ENCODE measurements around the gene BTN3A1. TPM values are rescaled to one million over a fixed set of nuclear protein-coding genes. Genes with fewer than 3 reads are reported as not detected.

Gene BTN3A1
- total RNA-seq = 5.4 and 7.5 TPM in 2 replicates

DNA sequence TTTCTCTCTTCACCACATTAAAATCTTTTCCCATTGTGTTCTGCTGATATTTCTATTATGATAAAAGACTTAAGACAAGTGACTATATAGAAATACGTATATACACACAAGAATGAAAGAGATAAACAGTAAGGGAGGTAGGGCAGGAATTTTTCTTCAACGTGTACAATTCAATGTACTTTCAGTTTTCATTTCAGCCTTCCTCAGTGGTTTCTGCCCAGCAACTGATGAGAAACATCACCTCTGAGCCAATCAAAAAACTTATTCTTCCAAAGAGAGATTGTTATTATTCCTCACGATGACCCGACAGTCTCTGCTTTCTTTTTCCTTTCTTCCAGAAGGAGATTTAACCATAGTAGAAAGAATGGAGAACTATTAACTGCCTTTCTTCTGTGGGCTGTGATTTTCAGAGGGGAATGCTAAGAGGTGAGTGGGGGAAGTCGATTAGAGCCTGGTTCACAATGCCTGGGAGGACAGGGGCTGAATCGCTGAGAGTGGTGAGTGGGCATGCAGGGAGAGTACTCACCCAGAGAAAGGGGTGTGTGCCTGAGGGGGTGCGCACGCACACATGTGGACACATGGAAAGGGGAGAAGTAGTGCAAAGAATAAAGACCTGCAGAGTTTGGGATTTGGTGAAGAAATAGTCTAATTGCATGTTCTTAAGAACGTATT lies at the start of gene BTN3A1:
BTN3A1 (plus strand) TSS at position 289 of the 672 bp plus-strand sequence. CDS start 3,289 bp downstream, outside the sequence.

DNA sequence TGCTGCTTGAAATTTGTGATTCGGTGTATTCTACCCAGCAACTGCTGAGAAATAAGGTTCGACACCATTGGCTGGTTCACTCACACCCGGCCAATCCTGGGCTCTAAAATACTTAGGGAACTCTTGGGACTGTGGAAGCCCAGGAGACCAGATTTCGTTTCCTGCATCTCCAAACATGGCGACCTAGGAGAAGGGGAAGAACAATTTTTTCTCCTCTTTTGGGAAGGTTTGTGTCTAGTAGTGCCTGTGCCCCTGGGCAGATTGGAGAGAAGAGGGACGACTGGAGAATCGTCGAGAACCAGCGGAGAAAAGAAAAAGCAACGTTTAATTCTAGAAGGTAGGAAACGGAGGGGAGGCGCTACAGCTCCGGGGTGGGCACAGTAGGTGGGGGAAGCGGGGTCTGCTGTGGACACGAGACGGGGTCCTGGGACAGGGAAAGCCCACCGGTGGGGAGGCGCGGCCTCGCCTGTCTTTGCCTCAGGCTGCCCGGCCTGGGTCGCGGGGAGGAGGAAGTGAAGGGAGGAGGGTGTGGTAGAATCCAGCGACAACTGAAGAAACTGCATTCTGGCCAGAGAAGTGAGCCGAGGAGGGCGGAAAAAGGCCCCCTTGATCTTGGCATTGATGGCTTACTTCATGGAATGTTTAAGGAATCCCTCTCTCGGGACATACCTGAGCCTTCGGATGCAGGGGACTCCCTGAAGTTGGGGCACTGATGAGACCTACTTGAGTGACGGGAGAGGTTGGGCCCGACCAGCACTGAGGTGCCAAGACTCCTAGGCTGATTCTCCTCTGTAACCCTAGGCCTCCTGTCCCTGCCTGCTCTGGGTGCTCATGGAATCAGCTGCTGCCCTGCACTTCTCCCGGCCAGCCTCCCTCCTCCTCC lies 56.0 kb downstream of the BTN3A1 start, which contains the start of gene BTN2A1:
BTN2A1 (plus strand) TSS at position 150 of the 883 bp plus-strand sequence; CDS start at position 832, 682 bp downstream.

Other genes starting within 250 kb of the BTN3A1 start
- gene BTN3A2, start 37.1 kb upstream of the BTN3A1 start, total RNA-seq = 9.0 and 10.1 TPM in 2 replicates
- gene BTN2A2, start 19.2 kb upstream of the BTN3A1 start, total RNA-seq = 13.7 and 17.1 TPM in 2 replicates
- 4.8 and 5.9 TPM in 2 replicates for gene BTN3A3, start 38.2 kb downstream of the BTN3A1 start, total RNA-seq
- 12.4 and 16.7 TPM in 2 replicates for gene BTN2A1, start 55.7 kb downstream of the BTN3A1 start, total RNA-seq
- not detected in 2 replicates for gene BTN1A1, start 98.0 kb downstream of the BTN3A1 start, total RNA-seq
- 37.9 and 41.4 TPM in 2 replicates for gene HMGN4, start 136.1 kb downstream of the BTN3A1 start, total RNA-seq
- gene ABT1, start 194.7 kb downstream of the BTN3A1 start, total RNA-seq = 18.0 and 19.8 TPM in 2 replicates